Measurements from ENCODE around the gene HIVEP3.

HIVEP3 gene

DNA sequence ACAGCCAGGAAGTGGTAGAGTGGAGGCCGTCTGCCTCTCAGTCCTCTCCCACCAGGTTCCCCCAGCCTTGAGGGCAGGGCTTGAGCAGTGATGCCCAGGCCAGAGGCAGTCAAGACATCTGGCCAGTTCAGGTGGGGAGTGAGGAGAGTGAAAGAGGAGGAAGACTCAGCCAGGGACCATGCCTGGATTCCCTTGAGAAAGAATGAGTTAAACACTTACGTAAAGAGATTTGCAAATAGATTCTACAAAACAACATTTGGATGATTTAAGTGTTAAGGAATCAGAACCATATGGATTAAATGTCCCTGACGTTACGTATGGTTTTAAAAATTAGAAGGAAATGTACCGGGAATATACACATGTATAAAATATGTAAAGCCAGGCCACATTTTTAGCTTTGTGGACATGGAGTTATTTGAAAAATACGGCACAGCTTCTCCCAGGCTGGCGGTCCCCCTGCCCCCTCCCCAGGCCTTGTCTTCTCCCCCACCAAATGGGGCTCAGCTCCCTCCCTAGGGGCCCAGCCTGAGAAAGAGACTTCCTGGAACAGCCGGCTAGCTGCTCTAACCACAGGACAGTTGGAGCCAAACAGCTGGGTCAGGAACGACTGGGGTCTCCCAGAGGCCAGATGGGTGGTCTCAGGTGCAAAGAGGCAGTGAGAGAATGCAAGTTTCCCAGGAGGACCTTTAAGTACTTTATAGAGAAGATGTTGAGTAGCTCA lies 245.9 kb downstream of the HIVEP3 start:
- peak overlapping the region; percentile 63 for H3K4me2 ChIP-seq (ENCODE audit: low read depth, low read length, poor library complexity, severe bottlenecking)
- no peaks in the 10 kb centered on the region for H3K27me3 ChIP-seq (ENCODE audit: insufficient read depth, low read length, poor library complexity, severe bottlenecking)
- no peaks in the 10 kb centered on the region for H3K9me2 ChIP-seq (replicated peaks; ENCODE audit: low read depth, low read length)
- H3K79me2 ChIP-seq (ENCODE audit: insufficient read depth, low read length), result no peaks in the 10 kb centered on the region
- no peaks in the 10 kb centered on the region for H3K36me3 ChIP-seq (ENCODE audit: insufficient read depth, low read length)
- H3F3A ChIP-seq (ENCODE audit: low read depth), result no peaks in the 10 kb centered on the region
- H2AFZ ChIP-seq (ENCODE audit: low read length), result no peak overlapping the region
- TF ChIP-seq, protein P1, sequence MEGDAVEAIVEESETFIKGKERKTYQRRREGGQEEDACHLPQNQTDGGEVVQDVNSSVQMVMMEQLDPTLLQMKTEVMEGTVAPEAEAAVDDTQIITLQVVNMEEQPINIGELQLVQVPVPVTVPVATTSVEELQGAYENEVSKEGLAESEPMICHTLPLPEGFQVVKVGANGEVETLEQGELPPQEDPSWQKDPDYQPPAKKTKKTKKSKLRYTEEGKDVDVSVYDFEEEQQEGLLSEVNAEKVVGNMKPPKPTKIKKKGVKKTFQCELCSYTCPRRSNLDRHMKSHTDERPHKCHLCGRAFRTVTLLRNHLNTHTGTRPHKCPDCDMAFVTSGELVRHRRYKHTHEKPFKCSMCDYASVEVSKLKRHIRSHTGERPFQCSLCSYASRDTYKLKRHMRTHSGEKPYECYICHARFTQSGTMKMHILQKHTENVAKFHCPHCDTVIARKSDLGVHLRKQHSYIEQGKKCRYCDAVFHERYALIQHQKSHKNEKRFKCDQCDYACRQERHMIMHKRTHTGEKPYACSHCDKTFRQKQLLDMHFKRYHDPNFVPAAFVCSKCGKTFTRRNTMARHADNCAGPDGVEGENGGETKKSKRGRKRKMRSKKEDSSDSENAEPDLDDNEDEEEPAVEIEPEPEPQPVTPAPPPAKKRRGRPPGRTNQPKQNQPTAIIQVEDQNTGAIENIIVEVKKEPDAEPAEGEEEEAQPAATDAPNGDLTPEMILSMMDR (conservative IDR thresholded peaks at IDR 0.05; ENCODE audit: low read length), result no peak
- no peak for TF ChIP-seq EZH2phosphoT487 (IDR thresholded peaks at IDR 0.05; ENCODE audit: borderline replicate concordance)
- H3K4me1 ChIP-seq (ENCODE audit: insufficient read depth, low read length, poor library complexity, severe bottlenecking), result peaks cover 35% of the 10 kb centered on the region
- H3K9ac ChIP-seq (ENCODE audit: low read depth, low read length, poor library complexity, severe bottlenecking), result peak overlapping the region; percentile 37
- no peaks in the 10 kb centered on the region for H4K20me1 ChIP-seq (ENCODE audit: insufficient read depth, low read length, poor library complexity, severe bottlenecking)
- no peaks in the 10 kb centered on the region for H3K9me3 ChIP-seq (ENCODE audit: insufficient read depth, low read depth, low read length)
- H3K4me3 ChIP-seq (ENCODE audit: low read length, poor library complexity, severe bottlenecking), result peak overlapping the region; percentile 51

DNA sequence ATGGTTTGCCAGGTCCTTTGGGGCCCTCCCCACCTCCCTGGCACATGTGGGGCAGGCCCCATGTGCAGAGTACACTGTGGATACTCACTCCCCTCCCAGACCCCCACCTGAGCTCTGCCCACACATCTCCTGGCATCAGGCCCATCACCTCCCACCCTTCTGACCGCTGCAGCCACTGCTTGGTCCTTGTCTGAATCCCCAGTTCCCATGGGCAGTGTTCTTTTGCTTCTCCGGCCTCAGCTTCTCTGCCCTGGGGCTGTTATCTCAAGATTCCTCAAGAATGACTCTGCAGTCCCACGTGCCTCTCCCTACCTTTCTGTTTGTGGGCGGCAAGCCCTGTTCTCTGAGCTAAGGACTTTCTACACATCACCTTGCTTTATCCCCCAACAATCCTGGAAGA lies 246.5 kb downstream of the HIVEP3 start:
- TF ChIP-seq EZH2phosphoT487 (IDR thresholded peaks at IDR 0.05; ENCODE audit: borderline replicate concordance), result no peak
- TF ChIP-seq, protein P1 (conservative IDR thresholded peaks at IDR 0.05; ENCODE audit: low read length), result no peak
- no peaks in the 10 kb centered on the region for H4K20me1 ChIP-seq (ENCODE audit: insufficient read depth, low read length, poor library complexity, severe bottlenecking)
- H3K4me3 ChIP-seq (ENCODE audit: low read length, poor library complexity, severe bottlenecking), result no peak overlapping the region
- H3K9me3 ChIP-seq (ENCODE audit: insufficient read depth, low read depth, low read length), result no peaks in the 10 kb centered on the region
- no peak overlapping the region for H3K4me2 ChIP-seq (ENCODE audit: low read depth, low read length, poor library complexity, severe bottlenecking)
- H3K4me1 ChIP-seq (ENCODE audit: insufficient read depth, low read length, poor library complexity, severe bottlenecking), result peaks cover 37% of the 10 kb centered on the region
- no peak overlapping the region for H2AFZ ChIP-seq (ENCODE audit: low read length)
- no peaks in the 10 kb centered on the region for H3K79me2 ChIP-seq (ENCODE audit: insufficient read depth, low read length)
- H3K36me3 ChIP-seq (ENCODE audit: insufficient read depth, low read length), result no peaks in the 10 kb centered on the region
- no peaks in the 10 kb centered on the region for H3F3A ChIP-seq (ENCODE audit: low read depth)
- no peaks in the 10 kb centered on the region for H3K9me2 ChIP-seq (replicated peaks; ENCODE audit: low read depth, low read length)
- no peak overlapping the region for H3K9ac ChIP-seq (ENCODE audit: low read depth, low read length, poor library complexity, severe bottlenecking)
- no peaks in the 10 kb centered on the region for H3K27me3 ChIP-seq (ENCODE audit: insufficient read depth, low read length, poor library complexity, severe bottlenecking)

DNA sequence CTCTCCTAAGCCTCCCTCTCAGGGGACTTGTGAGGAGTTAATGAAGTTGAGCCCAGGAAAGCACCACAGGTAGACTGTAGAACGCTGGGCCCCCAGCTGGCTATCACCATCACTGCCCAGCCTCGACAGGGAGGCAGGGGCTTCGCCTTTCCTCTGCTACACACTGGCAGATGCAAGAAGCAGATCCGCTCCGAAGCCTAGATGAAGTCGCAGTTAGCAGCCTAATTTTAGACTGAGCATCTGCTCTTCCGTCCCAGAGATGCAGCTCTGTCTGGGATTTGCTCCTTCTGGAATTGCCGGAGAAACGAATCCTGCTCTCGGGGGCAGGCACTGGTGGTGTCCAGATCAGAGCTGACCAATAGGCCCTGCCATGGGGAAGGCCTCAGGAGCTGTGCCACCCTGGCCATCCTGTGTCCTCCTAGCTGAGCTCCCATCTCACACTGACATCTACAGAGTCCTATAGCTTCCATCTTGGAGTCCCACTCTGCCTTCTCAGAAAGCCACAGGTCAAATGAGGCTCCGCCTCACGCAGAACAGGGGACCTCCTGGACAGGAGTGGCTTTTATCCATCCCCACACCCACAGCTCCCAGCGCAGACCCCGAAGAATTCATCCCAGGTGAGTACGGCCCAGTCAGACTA lies 247.5 kb downstream of the HIVEP3 start:
- no peak overlapping the region for H3K9ac ChIP-seq (ENCODE audit: low read depth, low read length, poor library complexity, severe bottlenecking)
- H4K20me1 ChIP-seq (ENCODE audit: insufficient read depth, low read length, poor library complexity, severe bottlenecking), result no peaks in the 10 kb centered on the region
- no peaks in the 10 kb centered on the region for H3K36me3 ChIP-seq (ENCODE audit: insufficient read depth, low read length)
- H3K27me3 ChIP-seq (ENCODE audit: insufficient read depth, low read length, poor library complexity, severe bottlenecking), result no peaks in the 10 kb centered on the region
- no peaks in the 10 kb centered on the region for H3K9me2 ChIP-seq (replicated peaks; ENCODE audit: low read depth, low read length)
- H3K4me1 ChIP-seq (ENCODE audit: insufficient read depth, low read length, poor library complexity, severe bottlenecking), result peaks cover 44% of the 10 kb centered on the region
- no peak overlapping the region for H3K4me2 ChIP-seq (ENCODE audit: low read depth, low read length, poor library complexity, severe bottlenecking)
- H3K79me2 ChIP-seq (ENCODE audit: insufficient read depth, low read length), result no peaks in the 10 kb centered on the region
- no peak overlapping the region for H2AFZ ChIP-seq (ENCODE audit: low read length)
- TF ChIP-seq, protein P1 (conservative IDR thresholded peaks at IDR 0.05; ENCODE audit: low read length), result no peak
- no peak for TF ChIP-seq EZH2phosphoT487 (IDR thresholded peaks at IDR 0.05; ENCODE audit: borderline replicate concordance)
- H3F3A ChIP-seq (ENCODE audit: low read depth), result no peaks in the 10 kb centered on the region
- H3K4me3 ChIP-seq (ENCODE audit: low read length, poor library complexity, severe bottlenecking), result no peak overlapping the region
- no peaks in the 10 kb centered on the region for H3K9me3 ChIP-seq (ENCODE audit: insufficient read depth, low read depth, low read length)

All from Loucy (cell line).